DMS79 treated with DMSO at 0.1 percent for 48 hours (cell line): ENCODE data around the gene DSG3.
A peak's percentile ranks its signal among the peaks of the same experiment; 100 is the strongest.
"Not testable (repeated sequence)": the region's sequence is repeated elsewhere in the genome, so short reads cannot be mapped to it uniquely, and the experiment has no call there.

Experiments used
- DNase-seq: peaks from one replicate; lab custom pipeline; 2025; lab: John Stamatoyannopoulos, UW

Gene DSG3

GRCh38 chr18:31491586-31491985 lies 44.0 kb downstream of the DSG3 start:
- DNase-seq: no peak

- DNase-seq: no peak
These were observed 45.1 kb downstream of the DSG3 start for GRCh38 chr18:31492671-31493070.

GRCh38 chr18:31493171-31493570 lies 45.6 kb downstream of the DSG3 start:
- no peak for DNase-seq

DNA sequence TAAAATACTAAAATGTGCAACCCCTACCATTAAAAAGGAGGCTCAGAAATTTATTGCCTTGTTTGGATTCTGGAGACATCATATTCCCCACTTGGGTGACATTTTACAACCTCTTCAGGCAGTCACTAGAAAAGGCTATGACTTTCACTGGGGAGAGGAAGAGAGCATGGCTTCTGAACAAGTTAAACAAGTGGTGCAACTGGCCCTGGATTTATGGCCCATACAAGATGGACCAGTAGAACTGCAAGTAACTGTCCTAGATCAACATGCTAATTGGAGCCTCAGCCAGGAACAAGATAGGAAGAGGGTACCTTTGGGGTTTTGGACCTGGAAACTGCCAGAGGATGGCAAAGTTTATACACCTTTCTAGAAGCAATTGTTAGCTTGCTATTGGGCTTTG lies 46.4 kb downstream of the DSG3 start:
- no peak for DNase-seq

GRCh38 chr18:31494705-31495244 lies 47.2 kb downstream of the DSG3 start:
- not testable (repeated sequence) for DNase-seq

- no peak for DNase-seq
These were observed 49.9 kb downstream of the DSG3 start for GRCh38 chr18:31497404-31497835.

DNA sequence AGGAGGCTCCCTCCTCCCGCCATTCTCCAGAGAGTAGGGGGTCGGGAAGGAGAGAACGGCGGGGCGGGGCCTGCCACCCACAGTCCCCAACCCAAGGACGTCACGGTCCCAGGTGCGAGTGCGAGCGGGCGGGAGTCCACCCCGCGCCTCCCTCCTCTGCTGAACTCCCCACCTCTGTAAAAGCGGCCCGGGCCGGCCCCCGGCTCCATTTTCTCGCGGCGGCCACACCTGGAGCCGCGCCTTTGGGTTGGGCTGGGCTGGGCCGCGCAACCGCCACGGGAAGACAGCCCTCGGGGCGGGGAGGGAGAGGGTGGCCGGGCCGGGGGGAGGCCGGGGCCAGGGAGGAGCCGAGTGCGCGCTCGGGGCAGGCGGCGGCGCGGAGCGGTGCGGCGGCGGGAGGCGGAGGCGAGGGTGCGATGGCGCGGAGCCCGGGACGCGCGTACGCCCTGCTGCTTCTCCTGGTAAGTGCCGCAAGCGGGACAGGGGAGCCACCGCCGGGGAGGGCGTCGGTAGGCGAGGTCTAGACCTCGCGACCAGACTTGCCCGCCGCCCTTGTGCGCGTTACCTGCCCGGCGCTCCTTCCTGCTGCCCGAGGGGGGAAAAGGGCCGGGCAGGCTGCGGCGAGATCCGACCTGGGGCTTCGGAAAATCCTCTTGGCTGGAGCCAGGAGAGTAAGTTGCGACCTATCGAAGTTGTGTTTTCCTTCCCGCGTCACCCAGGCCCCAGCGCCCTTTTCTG lies 50.5 kb downstream of the DSG3 start, which contains the start of gene DSG2:
DSG2 (plus strand) TSS at position 342 of the 738 bp plus-strand sequence; CDS start at position 417, 75 bp downstream.
- DNase-seq: peak; percentile 12

- DNase-seq: no peak
These were observed 51.3 kb downstream of the DSG3 start for GRCh38 chr18:31498574-31499524.

DNA sequence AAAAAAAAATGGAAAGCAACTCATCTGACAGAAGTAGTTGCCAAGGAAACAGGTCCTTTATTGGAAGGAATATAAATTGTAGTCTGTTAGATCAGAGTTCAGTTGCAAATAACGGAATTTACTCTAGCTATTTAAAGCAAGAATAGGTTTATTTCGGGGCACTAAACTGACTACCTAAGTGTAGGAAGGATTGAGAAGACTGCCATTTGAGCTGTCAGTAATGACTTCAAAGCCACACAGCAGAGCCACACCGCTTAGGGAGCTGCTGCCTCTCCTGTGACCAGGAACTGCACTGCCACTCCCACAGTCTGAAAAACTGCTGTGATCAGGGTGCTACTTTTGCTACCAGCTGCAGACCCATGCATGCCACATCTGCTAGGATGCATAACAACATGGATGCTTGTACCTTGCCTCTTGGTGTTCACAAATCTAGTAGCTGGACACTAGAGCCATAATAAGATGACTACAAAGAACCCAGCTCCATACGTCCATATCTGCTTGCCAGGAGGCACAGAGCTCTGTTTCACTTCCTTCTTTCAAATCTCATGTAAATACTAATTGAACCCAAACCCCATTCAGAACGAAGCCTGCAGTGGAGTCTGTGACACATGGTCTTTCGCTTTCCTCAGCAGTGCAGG lies 52.6 kb downstream of the DSG3 start:
- DNase-seq: no peak

- no peak for DNase-seq
These were observed 55.5 kb downstream of the DSG3 start for GRCh38 chr18:31503011-31503410.

- no peak for DNase-seq
These were observed 57.1 kb downstream of the DSG3 start for GRCh38 chr18:31504455-31505147.

- no peak for DNase-seq
These were observed 57.6 kb downstream of the DSG3 start for GRCh38 chr18:31505156-31505555.

GRCh38 chr18:31506024-31506742 lies 58.6 kb downstream of the DSG3 start:
- no peak for DNase-seq

- not testable (repeated sequence) for DNase-seq
These were observed 59.6 kb downstream of the DSG3 start for GRCh38 chr18:31507124-31507523.

DNA sequence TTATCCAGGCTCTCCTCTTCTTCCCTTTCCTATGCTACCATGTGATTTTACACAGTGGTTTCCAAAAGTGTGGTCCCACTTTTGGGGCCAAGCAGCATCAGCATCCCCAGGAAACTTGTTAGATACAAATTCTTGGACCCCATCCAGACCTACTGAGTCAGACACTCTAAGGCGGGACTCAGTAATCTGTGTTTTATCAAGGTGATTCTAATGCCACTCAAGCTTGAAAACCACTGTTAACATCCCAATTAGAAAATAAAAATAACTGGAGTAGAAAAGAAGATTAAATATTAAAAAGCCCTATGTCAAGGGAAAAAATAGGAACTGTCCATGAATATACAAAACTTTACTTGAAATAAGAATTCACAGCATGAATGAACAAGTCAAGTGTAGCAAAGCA lies 61.2 kb downstream of the DSG3 start:
- DNase-seq: no peak

DNA sequence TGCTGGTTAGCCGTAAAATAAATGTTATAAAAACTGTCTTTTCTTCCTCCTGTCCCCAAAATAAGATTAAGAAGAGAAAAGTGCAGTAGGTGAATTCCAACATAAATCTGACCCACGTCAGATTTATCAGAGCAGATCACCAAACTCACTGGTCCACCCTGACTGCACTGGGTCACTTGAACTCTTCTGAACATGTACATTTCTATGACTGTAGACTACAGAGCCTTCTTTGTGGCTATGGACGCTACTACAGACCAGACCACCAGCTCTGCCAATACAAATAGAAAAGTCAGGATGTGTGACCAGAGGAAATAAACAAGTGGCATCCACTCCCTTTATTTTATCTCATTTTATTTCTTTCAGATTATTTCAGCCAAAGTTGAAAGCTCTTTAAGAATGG lies 62.0 kb downstream of the DSG3 start:
- DNase-seq: no peak

DNA sequence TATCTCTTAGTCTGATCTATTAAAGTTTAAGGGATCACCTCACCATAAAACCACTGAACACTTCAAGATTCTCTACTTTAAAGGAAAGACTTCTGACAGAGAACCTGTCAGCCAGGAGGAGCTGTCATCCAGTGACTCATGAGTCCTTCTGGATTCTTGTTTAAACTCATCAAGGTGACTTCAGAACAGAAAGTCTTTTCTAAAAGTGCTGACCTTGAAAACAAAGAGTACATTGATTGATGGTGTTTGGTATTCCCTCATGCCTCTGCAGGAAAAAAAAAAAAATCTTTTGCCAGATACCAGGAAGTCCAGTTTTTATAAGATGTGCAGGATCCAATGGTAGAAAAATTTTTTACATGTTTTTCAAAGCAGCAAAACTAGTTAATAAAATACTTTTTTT lies 62.8 kb downstream of the DSG3 start:
- no peak for DNase-seq

GRCh38 chr18:31511098-31511497 lies 63.6 kb downstream of the DSG3 start:
- DNase-seq: no peak

DNA sequence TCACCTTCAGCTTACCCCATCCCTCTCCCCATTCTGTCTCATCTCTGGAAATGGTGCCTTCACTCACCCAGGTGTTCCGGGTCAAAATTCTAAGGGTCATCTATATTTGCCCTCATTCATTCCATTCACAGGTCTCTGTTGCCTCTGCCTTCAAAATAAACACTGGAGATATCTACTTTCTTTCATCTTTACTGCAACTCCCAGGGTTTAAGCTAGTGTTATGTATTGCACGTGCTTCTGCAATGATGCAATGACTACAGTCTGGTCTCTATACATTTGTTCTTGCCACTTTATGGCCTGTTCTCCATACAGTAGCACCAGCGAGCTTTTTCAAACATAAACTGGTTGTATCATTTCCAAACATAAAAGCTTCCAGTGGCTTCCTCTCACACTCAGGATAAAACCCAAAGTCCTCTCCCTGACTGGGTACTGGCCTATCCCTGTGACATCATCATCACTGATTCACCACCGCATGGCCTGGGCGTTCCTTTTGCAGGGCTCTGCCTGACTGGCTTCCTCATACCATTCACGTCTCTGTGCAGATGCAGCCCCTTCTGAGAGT lies 64.7 kb downstream of the DSG3 start:
- no peak for DNase-seq

GRCh38 chr18:31513189-31513935 lies 65.8 kb downstream of the DSG3 start:
- DNase-seq: no peak
